K562 (cell line): ENCODE results near the gene CNTN4.

Source experiments
- CTCF ChIP-seq, 3 experiments: IDR thresholded peaks in 2 of 3; conservative IDR thresholded peaks in 1 of 3; 2 replicates each; pipeline ENCODE4 v1.5.1; 2011 to 2012; ENCODE audit warnings: low read length in 3 of 3, mild to moderate bottlenecking in 3 of 3, control low read depth in 2 of 3, improper control_type of control experiment in 1 of 3, inconsistent platforms in 1 of 3, low read depth in 1 of 3, mixed read lengths in 1 of 3, moderate library complexity in 1 of 3; ENCODE audit not compliant: insufficient read depth in 2 of 3
- NFE2L1 ChIP-seq: fragments of 450-650 bp; IDR thresholded peaks from 2 replicates; pipeline ENCODE4 v1.6.1; 2016; ENCODE audit warnings: missing genetic modification characterization, low read depth, mild to moderate bottlenecking, missing compliant biosample characterization, moderate library complexity, borderline replicate concordance
- POLR2A ChIP-seq: fragments of 450-650 bp; conservative IDR thresholded peaks from 2 replicates; pipeline ENCODE4 v1.6.1; 2016
- RAD51 ChIP-seq: fragments of 450-650 bp; IDR thresholded peaks from 2 replicates; pipeline ENCODE4 v1.7.1; 2016; ENCODE audit warnings: low read depth, mild to moderate bottlenecking, borderline replicate concordance

DNA sequence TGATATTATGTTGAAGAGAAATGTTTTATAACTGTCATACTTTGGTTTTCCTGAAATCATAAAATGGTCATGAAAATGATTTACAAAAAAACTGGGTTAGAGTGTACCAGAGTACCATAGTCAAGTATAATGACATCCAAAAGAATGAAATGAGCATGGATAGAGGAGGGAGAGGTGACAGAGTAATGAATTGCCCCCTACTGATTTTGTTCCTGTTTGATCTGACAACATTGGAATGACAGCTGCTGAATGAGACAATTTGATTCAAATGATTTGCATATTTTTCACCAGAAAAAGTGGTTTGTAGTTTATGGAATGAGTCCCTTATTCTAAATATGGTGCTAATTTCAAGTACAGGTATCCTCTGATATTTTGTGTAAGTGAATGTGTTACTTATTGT lies 271.7 kb downstream of the CNTN4 start:
- TF ChIP-seq RAD51 (no peak), CTCF (IDR thresholded peaks at IDR 0.05 in 2 of 3, conservative IDR thresholded peaks at IDR 0.05 in 1 of 3; ENCODE audit: insufficient read depth in 2 of 3, low read depth in 1 of 3, low read length in 3 of 3) (no peak), POLR2A (no peak), NFE2L1 (tag) (no peak)
